Measurements from ENCODE around the gene SLC6A11. TPM values are rescaled to one million over a fixed set of nuclear protein-coding genes. Genes with fewer than 3 reads are reported as not detected.

SLC6A11 gene
- total and polyA plus RNA-seq, 9 of the 15 experiments (the other 6 are each of a cell fraction or from before 2014, with no cell fraction given): 0.04 TPM; not detected in 8

- no peak for TF ChIP-seq SMAD3 (CRISPR knock-in tag; conservative IDR thresholded peaks at IDR 0.05)
- no peak for TF ChIP-seq ZNF324 (CRISPR knock-in tag; IDR thresholded peaks at IDR 0.05)
- no peak for TF ChIP-seq MCM5 (IDR thresholded peaks at IDR 0.05; ENCODE audit: low read depth)
- no peak for TF ChIP-seq NFXL1 (CRISPR knock-in tag; IDR thresholded peaks at IDR 0.05)
- no peak for TF ChIP-seq HES1 (IDR thresholded peaks at IDR 0.05; ENCODE audit: low read depth)
- no peak for TF ChIP-seq NELFE (IDR thresholded peaks at IDR 0.05; ENCODE audit: insufficient read depth, insufficient read length)
- TF ChIP-seq ZNF274 (IDR thresholded peaks at IDR 0.05; ENCODE audit: borderline replicate concordance, low read depth, low read length): no peak
- TF ChIP-seq ASH1L (IDR thresholded peaks at IDR 0.05; ENCODE audit: borderline replicate concordance, low read depth, partially characterized antibody): no peak
- no peak for TF ChIP-seq ZNF311 (CRISPR knock-in tag; IDR thresholded peaks at IDR 0.05)
- TF ChIP-seq, protein P1, sequence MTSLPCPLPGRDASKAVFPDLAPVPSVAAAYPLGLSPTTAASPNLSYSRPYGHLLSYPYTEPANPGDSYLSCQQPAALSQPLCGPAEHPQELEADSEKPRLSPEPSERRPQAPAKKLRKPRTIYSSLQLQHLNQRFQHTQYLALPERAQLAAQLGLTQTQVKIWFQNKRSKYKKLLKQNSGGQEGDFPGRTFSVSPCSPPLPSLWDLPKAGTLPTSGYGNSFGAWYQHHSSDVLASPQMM (CRISPR knock-in tag; IDR thresholded peaks at IDR 0.05): no peak
- no peak for TF ChIP-seq FOXP1 (CRISPR knock-in tag; IDR thresholded peaks at IDR 0.05)
- no peak for TF ChIP-seq SIN3A (IDR thresholded peaks at IDR 0.05; ENCODE audit: borderline replicate concordance in 2 of 2, control insufficient read depth in 1 of 2, low read depth in 2 of 2, low read length in 2 of 2)
- TF ChIP-seq MLX (CRISPR knock-in tag; conservative IDR thresholded peaks at IDR 0.05): no peak
- no peak for TF ChIP-seq ZNF780A (CRISPR knock-in tag; IDR thresholded peaks at IDR 0.05)
- TF ChIP-seq HIVEP1 (CRISPR knock-in tag; IDR thresholded peaks at IDR 0.05): no peak
- no peak for TF ChIP-seq SIN3B (IDR thresholded peaks at IDR 0.05; ENCODE audit: low read depth)
- no peak for TF ChIP-seq SRSF1 (IDR thresholded peaks at IDR 0.05; ENCODE audit: low read depth, low read length)
- TF ChIP-seq FOXA3 (CRISPR knock-in tag; conservative IDR thresholded peaks at IDR 0.05 in 1 of 2, IDR thresholded peaks at IDR 0.05 in 1 of 2): no peak
- TF ChIP-seq, protein P2, sequence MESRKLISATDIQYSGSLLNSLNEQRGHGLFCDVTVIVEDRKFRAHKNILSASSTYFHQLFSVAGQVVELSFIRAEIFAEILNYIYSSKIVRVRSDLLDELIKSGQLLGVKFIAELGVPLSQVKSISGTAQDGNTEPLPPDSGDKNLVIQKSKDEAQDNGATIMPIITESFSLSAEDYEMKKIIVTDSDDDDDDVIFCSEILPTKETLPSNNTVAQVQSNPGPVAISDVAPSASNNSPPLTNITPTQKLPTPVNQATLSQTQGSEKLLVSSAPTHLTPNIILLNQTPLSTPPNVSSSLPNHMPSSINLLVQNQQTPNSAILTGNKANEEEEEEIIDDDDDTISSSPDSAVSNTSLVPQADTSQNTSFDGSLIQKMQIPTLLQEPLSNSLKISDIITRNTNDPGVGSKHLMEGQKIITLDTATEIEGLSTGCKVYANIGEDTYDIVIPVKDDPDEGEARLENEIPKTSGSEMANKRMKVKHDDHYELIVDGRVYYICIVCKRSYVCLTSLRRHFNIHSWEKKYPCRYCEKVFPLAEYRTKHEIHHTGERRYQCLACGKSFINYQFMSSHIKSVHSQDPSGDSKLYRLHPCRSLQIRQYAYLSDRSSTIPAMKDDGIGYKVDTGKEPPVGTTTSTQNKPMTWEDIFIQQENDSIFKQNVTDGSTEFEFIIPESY (CRISPR knock-in tag; IDR thresholded peaks at IDR 0.05): no peak
- no peak for TF ChIP-seq ZNF830 (CRISPR knock-in tag; IDR thresholded peaks at IDR 0.05)
- Histone ChIP-seq H3K9me1 (ENCODE audit: control insufficient read depth, insufficient read depth, low read length) (no peaks in the 10 kb centered on the region), H4K20me1 (replicated peaks; ENCODE audit: control insufficient read depth, insufficient read depth, low read length) (peaks cover 14% of the 10 kb centered on the region; the same call in 1 of the 2 replicates), H3K79me2 (ENCODE audit: control insufficient read depth, insufficient read depth, low read length) (no peaks in the 10 kb centered on the region), H2AFZ (ENCODE audit: low read depth, low read length) (no peak overlapping the region), H3K4me2 (ENCODE audit: insufficient read depth, low read length) (no peak overlapping the region), H3K36me3 (ENCODE audit: control insufficient read depth, insufficient read depth, low read length) (no peaks in the 10 kb centered on the region), H3K4me1 (replicated peaks in 1 of 2; ENCODE audit: control insufficient read depth in 2 of 2, insufficient read depth in 2 of 2, low read length in 2 of 2) (no peaks in the 10 kb centered on the region; a peak in 1 of 5 replicates), H3K9ac (ENCODE audit: insufficient read depth in 1 of 2, low read depth in 2 of 2, low read length in 2 of 2) (no peak overlapping the region), H3K27me3 (ENCODE audit: control insufficient read depth in 2 of 2, insufficient read depth in 2 of 2, low read length in 2 of 2) (peaks cover 0 to 29% of the 10 kb centered on the region in 2 experiments; a peak in 2 of 5 replicates), H3K27ac (ENCODE audit: extremely low read depth, low read depth, low read length) (no peak overlapping the region), H3K4me3 (no peak overlapping the region), H3K9me3 (replicated peaks; ENCODE audit: control insufficient read depth, insufficient read depth, low read depth, low read length) (no peaks in the 10 kb centered on the region)
- in situ Hi-C loops (cut with MboI): loop anchor here (5.0 kb wide), 1 partner anchor 708 kb away; no protein-coding TSS in a partner anchor
- POLR2A ChIA-PET: interaction anchor here (0.6 to 1.3 kb wide), 2 partner anchors 22 to 67 kb away, joined by 3 read pairs; no protein-coding TSS in a partner anchor
- DNase-seq (ENCODE audit: extremely low read depth in 1 of 4, low spot score in 3 of 4) (no peak), FAIRE-seq (no peak), ATAC-seq (no peak)
- intact Hi-C loops (cut with micrococcal nuclease): loop anchor here (5.0 kb wide), 1 partner anchor 703 kb away; no protein-coding TSS in a partner anchor
- 2% methylated on average over 19 of the region's 19 CpGs for WGBS (ENCODE audit: insufficient coverage, low coverage, missing lambda C conversion rate)
- no TSS peak for BruUV-seq (replicated peaks)
- CTCF ChIA-PET (ENCODE audit: low intra/inter-chr PET ratio): no interaction called here
Observed at GRCh38 chr3:10949197-10949596, 133.2 kb downstream of the SLC6A11 start.

Data from K562 (cell line).